ENCODE results near the gene SERPINB10.

SERPINB10 gene, protein sequence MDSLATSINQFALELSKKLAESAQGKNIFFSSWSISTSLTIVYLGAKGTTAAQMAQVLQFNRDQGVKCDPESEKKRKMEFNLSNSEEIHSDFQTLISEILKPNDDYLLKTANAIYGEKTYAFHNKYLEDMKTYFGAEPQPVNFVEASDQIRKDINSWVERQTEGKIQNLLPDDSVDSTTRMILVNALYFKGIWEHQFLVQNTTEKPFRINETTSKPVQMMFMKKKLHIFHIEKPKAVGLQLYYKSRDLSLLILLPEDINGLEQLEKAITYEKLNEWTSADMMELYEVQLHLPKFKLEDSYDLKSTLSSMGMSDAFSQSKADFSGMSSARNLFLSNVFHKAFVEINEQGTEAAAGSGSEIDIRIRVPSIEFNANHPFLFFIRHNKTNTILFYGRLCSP

DNA sequence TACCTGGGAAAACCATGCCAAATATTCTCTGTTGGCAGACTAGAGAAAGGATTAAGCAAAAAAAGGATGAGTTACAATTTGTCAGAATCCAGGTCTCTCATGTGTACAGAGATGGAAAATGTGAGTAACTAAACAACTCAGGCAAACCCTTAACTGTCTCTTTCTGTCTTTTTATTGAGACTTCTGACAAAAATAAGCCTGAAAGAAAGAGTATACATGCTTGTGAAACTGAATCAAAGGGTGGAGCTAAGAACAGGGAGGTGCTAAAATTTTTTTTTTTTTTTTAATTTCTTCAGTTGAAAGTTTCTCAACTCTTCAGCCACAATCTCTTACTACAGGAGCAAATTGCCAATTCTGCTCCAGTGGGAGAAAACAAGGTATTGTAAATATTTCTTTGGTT lies at the start of gene SERPINB10:
Gene SERPINB10, plus strand, starts transcription at position 295 of the 400 bp plus-strand sequence. CDS start 7,553 bp downstream, outside the sequence.
- no peak within 1 kb of the TSS for H3K4me3 ChIP-seq (ENCODE audit: low read depth, low read length)
- no peak for DNase-seq (ENCODE audit: low read depth)

DNA sequence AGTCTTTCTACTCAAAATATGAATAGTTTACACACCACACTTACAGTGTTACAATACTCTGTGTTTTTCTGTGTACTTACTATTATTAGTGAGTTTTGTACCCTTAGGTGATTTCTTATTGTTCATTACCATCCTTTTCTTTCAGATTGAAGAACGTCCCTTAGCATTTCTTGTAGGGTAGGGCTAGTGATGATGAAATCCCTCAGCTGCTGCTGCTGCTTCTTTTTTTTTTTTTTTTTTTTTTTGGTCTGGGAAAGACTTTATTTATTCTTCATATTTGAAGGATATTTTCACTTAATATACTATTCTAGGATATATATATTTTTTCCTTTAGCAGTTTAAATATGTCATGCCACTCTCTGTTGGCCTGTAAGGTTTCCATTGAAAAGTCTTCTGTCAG lies 49.3 kb upstream of the SERPINB10 start:
- DNase-seq (ENCODE audit: low read depth) = no peak

DNA sequence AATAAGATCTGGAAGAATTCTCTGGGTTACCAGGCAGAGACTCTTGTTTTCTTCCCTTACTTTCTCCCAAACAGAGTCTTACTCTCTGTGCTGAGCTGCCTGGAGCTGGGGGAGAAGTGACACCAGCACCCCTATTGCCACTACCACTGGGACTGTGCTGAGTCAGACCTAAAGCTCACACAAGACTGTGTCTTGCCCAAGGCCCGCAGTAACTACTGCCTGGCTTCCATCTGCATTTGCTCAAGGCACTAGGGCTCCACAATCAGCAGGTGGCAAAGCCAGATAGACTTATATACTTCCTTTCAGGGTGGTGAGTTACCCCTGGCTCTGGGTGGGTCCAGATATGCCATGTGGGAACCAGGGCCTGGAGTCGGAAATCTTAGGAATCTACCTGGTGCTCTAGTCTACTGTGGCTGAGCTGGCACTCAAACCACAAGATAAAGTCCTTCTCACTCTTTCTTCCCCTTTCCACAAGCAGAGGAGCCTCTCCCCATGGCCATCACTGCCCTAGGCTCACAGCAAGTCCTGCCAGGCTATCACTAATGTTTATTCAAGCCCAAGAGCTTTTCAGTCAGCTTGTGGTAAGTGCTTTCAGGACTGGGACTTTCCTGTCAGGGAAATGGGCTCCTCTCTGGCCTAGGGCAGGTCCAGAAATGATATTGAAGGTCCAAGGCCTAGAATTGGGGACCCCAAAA lies 47.8 kb upstream of the SERPINB10 start:
- no peak overlapping the region for H3K4me3 ChIP-seq (ENCODE audit: low read depth, low read length)
- no peak for DNase-seq (ENCODE audit: low read depth)

More for the DNA sequence above, 49.3 kb upstream of the SERPINB10 start:
- H3K4me3 ChIP-seq (ENCODE audit: low read depth, low read length) = no peak overlapping the region

DNA sequence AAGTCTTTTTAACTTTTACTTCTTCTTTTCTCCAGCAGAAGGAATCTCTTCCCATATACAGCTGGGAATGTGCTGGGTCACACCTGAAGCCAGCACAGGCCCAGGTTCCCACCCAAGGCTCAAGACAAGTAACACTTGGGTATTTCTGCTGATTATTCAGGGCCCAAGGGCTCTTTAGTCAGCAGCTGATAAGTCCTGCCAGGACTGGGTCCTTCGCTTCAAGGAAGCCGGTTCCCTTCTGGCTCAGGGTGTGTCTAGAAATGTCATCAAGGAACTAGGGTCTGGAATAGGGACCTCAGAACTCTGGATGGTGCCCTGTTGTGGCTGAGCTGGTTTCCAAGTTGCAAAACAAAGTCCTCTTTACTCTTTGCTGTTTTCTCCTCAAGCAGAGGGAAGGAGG lies 47.2 kb upstream of the SERPINB10 start:
- no peak for DNase-seq (ENCODE audit: low read depth)
- no peak overlapping the region for H3K4me3 ChIP-seq (ENCODE audit: low read depth, low read length)

DNA sequence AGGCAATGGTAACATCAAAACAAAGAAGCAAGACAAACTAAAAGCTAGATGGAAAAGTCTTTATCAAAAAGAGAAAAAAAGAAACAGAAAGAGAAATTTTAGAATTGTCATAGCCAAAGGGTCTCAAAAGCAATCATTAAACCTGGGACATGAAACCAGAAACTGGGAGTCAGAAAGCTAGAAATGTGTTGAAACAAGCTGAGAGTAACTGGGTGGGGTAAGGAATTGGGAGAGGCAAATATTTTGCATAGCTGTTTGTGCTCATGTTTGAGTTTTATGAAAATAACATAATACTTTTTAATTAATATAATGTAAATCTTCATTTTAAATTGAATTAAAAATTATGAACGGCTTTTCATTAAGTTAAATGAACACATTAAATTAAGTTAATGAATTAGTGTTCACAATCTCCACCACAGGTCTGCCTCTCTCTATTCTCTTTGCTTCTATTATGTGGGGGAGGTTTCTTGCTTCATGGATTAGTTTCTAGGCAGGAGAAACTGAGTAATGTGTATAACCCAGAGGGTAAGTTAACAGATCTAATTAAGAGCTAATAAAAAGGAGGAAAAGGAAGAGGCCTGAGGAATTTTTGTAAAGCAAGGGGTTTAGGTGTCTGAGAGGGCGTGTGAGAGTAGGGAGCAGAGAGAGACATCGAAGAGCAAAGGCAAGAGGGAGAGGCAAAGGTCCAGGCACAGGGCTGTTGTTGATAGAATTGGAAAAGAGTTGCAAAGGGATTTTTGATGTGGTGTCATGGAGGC lies 40.2 kb upstream of the SERPINB10 start:
- no peak overlapping the region for H3K4me3 ChIP-seq (ENCODE audit: low read depth, low read length)
- no peak for DNase-seq (ENCODE audit: low read depth)

DNA sequence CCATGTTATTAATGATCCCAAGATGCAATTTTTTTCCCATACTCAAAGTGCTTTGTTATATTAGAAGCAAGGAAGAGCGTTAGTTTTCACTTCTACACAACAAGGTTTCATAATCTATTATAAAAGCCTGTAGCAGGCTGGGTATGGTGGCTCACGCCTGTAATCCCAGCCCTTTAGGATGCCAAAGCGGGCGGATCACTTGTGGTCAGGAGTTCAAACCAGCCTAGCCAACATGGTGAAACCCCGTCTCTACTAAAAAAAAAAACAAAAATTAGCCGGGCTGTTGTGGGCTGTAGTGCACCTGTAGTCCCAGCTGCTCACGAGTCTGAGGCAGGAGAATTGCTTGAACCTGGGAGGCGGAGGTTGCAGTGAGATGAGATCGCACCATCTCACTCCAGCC lies 39.2 kb upstream of the SERPINB10 start:
- no peak for DNase-seq (ENCODE audit: low read depth)

DNA sequence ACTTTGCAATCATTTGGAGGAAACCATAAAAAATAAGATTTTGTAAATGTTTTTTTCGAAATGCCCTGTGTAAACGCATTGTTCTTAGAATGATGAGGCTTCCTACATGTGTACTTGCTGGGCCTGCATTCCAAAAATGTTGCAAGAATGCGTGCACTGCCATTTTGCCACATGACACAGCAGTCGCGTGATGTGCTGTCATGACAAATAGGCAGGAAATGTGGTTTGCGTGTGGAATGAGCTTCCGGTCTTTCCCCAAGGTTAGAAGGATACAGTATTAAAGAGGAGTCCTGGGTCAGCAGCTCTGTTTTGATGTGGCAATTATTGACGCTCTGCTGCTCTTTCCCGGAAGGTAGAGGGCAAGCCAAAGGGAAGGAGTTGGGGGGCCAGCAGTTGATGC lies 38.4 kb upstream of the SERPINB10 start:
- DNase-seq (ENCODE audit: low read depth) = peak; percentile 52

More for the DNA sequence above, 39.2 kb upstream of the SERPINB10 start:
- H3K4me3 ChIP-seq (ENCODE audit: low read depth, low read length) = no peak overlapping the region

DNA sequence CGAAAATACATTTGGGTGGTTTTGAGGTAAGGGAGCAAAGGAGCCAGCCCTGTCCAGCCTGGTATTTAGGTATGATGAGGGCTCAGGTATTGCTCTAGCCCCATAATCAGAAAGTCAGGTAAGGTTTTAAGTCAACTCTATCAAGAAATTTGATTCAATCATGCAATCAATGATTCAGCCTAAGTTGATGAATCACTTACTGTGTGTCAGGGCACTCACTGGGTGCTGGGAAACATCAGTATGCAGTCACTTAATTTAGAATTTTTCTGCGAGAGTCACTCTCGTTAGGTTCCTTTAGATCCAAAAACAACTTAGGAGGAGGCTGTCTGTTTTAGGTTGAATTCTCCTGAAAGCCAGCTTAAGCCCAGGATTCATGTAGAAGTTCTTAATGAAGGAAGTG lies 37.9 kb upstream of the SERPINB10 start:
- no peak overlapping the region for H3K4me3 ChIP-seq (ENCODE audit: low read depth, low read length)
- DNase-seq (ENCODE audit: low read depth) = no peak

More for the DNA sequence above, 38.4 kb upstream of the SERPINB10 start:
- H3K4me3 ChIP-seq (ENCODE audit: low read depth, low read length) = no peak overlapping the region

DNA sequence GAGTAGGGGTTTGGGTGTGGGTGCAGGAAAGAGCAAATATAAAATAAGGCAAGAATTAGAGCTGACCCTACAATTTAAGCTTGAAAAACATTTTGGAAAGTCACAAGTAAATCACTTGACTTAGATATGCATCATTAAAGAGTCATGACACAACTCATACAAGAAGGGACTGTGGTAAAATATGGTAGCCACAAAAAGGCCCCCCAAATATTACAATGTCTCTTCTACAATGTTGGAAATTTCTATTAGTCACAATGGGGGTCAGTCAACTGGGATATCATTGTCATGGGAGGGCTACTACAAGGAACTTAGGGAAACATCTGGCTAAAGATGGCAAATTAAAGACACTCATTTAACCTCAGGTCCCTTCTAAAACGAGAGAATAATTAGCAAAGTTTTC lies 35.9 kb upstream of the SERPINB10 start:
- H3K4me3 ChIP-seq (ENCODE audit: low read depth, low read length) = no peak overlapping the region
- DNase-seq (ENCODE audit: low read depth) = no peak

- no peak overlapping the region for H3K4me3 ChIP-seq (ENCODE audit: low read depth, low read length)
- no peak for DNase-seq (ENCODE audit: low read depth)
These were observed 35.2 kb upstream of the SERPINB10 start for GRCh38 chr18:63872586-63872985.

GRCh38 chr18:63878343-63878742 lies 29.4 kb upstream of the SERPINB10 start:
- no peak for DNase-seq (ENCODE audit: low read depth)
- H3K4me3 ChIP-seq (ENCODE audit: low read depth, low read length) = no peak overlapping the region

- DNase-seq (ENCODE audit: low read depth) = no peak
- no peak overlapping the region for H3K4me3 ChIP-seq (ENCODE audit: low read depth, low read length)
These were observed 28.8 kb upstream of the SERPINB10 start for GRCh38 chr18:63878925-63879324.

- DNase-seq (ENCODE audit: low read depth) = no peak
These were observed 28.0 kb upstream of the SERPINB10 start for GRCh38 chr18:63879709-63880108.

GRCh38 chr18:63881851-63882250 lies 25.9 kb upstream of the SERPINB10 start:
- no peak for DNase-seq (ENCODE audit: low read depth)
- H3K4me3 ChIP-seq (ENCODE audit: low read depth, low read length) = no peak overlapping the region

More at GRCh38 chr18:63879709-63880108, 28.0 kb upstream of the SERPINB10 start:
- no peak overlapping the region for H3K4me3 ChIP-seq (ENCODE audit: low read depth, low read length)

DNA sequence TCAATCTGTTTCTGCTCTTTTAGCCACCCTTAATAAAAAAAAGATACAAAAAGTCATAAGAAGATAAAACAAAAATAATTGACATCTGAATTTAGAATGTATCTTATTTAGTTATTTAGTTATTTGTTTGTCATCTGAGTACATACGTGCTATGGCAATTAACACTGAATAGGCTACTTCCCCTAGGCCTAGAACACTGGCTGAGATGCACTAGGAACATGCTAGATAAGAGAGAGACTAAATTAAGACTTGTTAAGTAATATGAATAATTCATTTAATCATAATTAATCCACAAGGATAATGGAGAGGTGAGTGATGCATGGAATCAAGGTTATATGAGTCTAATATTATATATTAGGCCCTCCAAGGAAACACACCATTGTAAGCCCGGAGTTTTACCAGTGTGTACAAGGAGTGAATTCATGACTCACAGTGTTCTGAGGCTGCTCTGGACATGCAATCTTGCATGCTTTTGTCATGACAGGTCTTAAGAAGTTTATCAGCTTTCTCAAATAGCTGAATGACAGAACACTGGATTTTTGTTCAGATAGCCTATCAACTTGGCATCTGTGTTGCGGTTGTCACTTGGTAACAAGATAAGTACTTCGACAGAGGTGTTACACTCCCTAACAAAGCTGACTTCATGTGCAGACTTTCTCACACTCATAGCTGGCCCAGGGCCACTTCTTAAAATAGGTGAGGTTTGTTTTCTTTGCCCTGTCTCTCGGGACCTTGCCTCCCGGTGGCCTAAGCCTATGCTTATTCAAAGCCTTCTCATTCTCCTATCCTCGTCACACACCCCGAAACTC lies 25.2 kb upstream of the SERPINB10 start:
- no peak overlapping the region for H3K4me3 ChIP-seq (ENCODE audit: low read depth, low read length)
- DNase-seq (ENCODE audit: low read depth) = peak; percentile 88

DNA sequence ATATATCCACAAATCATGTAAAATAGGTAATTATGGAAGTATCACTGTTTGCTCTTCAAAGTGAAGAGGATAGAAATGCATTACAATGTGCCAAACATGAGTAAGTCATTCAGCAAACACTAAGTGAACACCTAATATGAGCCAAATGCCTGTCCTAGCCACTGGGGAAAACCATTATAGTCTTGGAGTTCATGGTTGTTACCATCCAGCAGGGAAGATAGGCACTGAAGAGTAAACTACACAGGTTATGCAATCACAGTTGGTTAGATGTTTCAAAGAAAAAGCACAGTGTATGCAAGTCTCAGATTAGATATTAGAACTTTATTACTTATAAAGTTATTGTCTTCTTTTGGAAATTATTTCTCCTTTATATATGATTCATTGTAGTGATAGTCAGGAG lies 24.1 kb upstream of the SERPINB10 start:
- no peak for DNase-seq (ENCODE audit: low read depth)
- H3K4me3 ChIP-seq (ENCODE audit: low read depth, low read length) = no peak overlapping the region

DNA sequence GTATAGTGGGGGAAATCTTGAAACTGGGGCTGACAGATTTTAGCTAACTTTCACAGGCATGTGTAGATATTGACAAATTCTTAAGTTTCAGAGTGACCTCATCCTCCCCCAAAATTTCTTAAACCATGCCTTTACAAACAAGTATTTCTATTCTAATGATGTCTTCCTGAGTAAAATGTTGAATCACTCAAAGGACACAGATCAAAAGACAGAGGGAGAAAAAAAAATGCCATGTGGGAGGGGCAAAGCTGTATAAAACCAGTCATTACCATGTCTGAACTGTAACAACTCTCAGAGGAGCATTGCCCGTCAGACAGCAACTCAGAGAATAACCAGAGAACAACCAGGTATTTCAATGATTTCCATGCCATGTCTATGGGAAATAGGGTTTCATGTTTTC lies 20.3 kb upstream of the SERPINB10 start, which contains the start of gene SERPINB2:
Gene SERPINB2, plus strand, starts transcription at position 282 of the 400 bp plus-strand sequence. CDS start 3,740 bp downstream, outside the sequence.
- no peak within 1 kb of the TSS for H3K4me3 ChIP-seq (ENCODE audit: low read depth, low read length)
- no peak for DNase-seq (ENCODE audit: low read depth)

GRCh38 chr18:63888470-63889190 lies 19.1 kb upstream of the SERPINB10 start:
- DNase-seq (ENCODE audit: low read depth) = no peak
- no peak overlapping the region for H3K4me3 ChIP-seq (ENCODE audit: low read depth, low read length)

Data from skeletal muscle cell (primary cell).